K562 (cell line): Measurements from ENCODE around the gene ITM2B. TPM values are rescaled to one million over a fixed set of nuclear protein-coding genes. Genes with fewer than 3 reads are reported as not detected.

Experiments used
- FOXP1 ChIP-seq: sonication (generic); formaldehyde crosslinking; IDR thresholded peaks from 2 replicates; pipeline ENCODE4 v1.8.0; 2022; ENCODE audit warnings: mild to moderate bottlenecking, missing genetic modification reagents
- GABPA ChIP-seq: fragments of 200-800 bp; sonication (Bioruptor generic); conservative IDR thresholded peaks from 2 replicates; pipeline ENCODE4 v1.6.1; 2016; ENCODE audit warnings: low read depth, missing genetic modification characterization, missing compliant biosample characterization
- L3MBTL2 ChIP-seq: fragments of 450-650 bp; IDR thresholded peaks from 2 replicates; pipeline ENCODE4 v1.6.1; 2016; ENCODE audit warnings: mild to moderate bottlenecking, moderate library complexity
- MCM3 ChIP-seq: fragments of 450-650 bp; IDR thresholded peaks from 2 replicates; pipeline ENCODE4 v1.6.1; 2016
- MED1 ChIP-seq: sonication (generic); formaldehyde crosslinking; IDR thresholded peaks from 2 replicates; pipeline ENCODE4 v1.8.1; 2023; ENCODE audit warnings: missing genetic modification reagents, borderline replicate concordance
- NCOA1 ChIP-seq: fragments of 450-650 bp; IDR thresholded peaks from 2 replicates; pipeline ENCODE4 v1.6.1; 2016; ENCODE audit warnings: low read depth
- NFE2 ChIP-seq: IDR thresholded peaks from 2 replicates; pipeline ENCODE4 v1.6.1; 2014; ENCODE audit warnings: antibody characterized with exemption, low read depth
- NONO ChIP-seq, 2 experiments: fragments of 200-400 bp in 1 of 2; fragments of 450-650 bp in 1 of 2; formaldehyde crosslinking in 1 of 2; IDR thresholded peaks; 2 replicates each; pipeline ENCODE4 v1.6.1; 2017; ENCODE audit warnings: low read depth in 2 of 2, mild to moderate bottlenecking in 2 of 2, moderate library complexity in 2 of 2, low read length in 1 of 2
- PPARD ChIP-seq: fragments of 250-450 bp; sonication (Bioruptor Pico); IDR thresholded peaks from 2 replicates; pipeline ENCODE4 v1.8.0; 2022; ENCODE audit warnings: inconsistent platforms, mild to moderate bottlenecking, moderate library complexity
- RBBP5 ChIP-seq: fragments of 200-600 bp; sonication (generic); IDR thresholded peaks from 2 replicates; pipeline ENCODE4 v1.6.1; 2012; ENCODE audit warnings: borderline replicate concordance, mild to moderate bottlenecking, low read length, control low read depth, inconsistent platforms; ENCODE audit not compliant: insufficient read depth, poor library complexity, severe bottlenecking
- RBM39 ChIP-seq: fragments of 200-400 bp; formaldehyde crosslinking; optimal IDR thresholded peaks from 2 replicates; pipeline ENCODE3; 2018; ENCODE audit warnings: low read depth, low read length
- RNF2 ChIP-seq: sonication (generic); IDR thresholded peaks from 2 replicates; pipeline ENCODE4 v1.6.1; 2016
- TBP ChIP-seq: optimal IDR thresholded peaks from 2 replicates; pipeline ENCODE3; 2011; ENCODE audit warnings: low read depth, low read length, improper control_type of control experiment
- TEAD1 ChIP-seq, 2 experiments: fragments of 450-650 bp in 1 of 2; sonication (generic) in 1 of 2; formaldehyde crosslinking; IDR thresholded peaks; 2 replicates each; pipeline versions ENCODE4 v1.4.0 to v1.8.0; 2020 to 2022; ENCODE audit warnings: mild to moderate bottlenecking in 2 of 2, missing genetic modification reagents in 1 of 2
- TGIF2 ChIP-seq: sonication (generic); formaldehyde crosslinking; IDR thresholded peaks from 2 replicates; pipeline ENCODE4 v1.8.1; 2022; ENCODE audit warnings: mild to moderate bottlenecking, missing genetic modification reagents, moderate library complexity
- TOE1 ChIP-seq, 2 experiments: fragments of 450-650 bp in 1 of 2; sonication (generic) in 1 of 2; formaldehyde crosslinking in 1 of 2; IDR thresholded peaks; 2 replicates each; pipeline versions ENCODE4 v1.7.1 to v1.8.0; 2016 to 2022; ENCODE audit warnings: borderline replicate concordance in 2 of 2, mild to moderate bottlenecking in 2 of 2, antibody characterized with exemption in 1 of 2, inconsistent platforms in 1 of 2, low read depth in 1 of 2, missing genetic modification reagents in 1 of 2, moderate library complexity in 1 of 2
- ZNF143 ChIP-seq: sonication (generic); formaldehyde crosslinking; IDR thresholded peaks from 2 replicates; pipeline ENCODE4 v1.9.0; 2022; ENCODE audit warnings: mild to moderate bottlenecking, missing genetic modification reagents
- ZNF561 ChIP-seq: fragments of 450-650 bp; formaldehyde crosslinking; conservative IDR thresholded peaks from 2 replicates; pipeline ENCODE4 v1.4.0; 2020; ENCODE audit warnings: mild to moderate bottlenecking, moderate library complexity
- ZNF584 ChIP-seq: fragments of 200-800 bp; sonication (Bioruptor generic); IDR thresholded peaks from 2 replicates; pipeline ENCODE4 v1.6.1; 2016; ENCODE audit warnings: low read depth, mild to moderate bottlenecking, missing genetic modification characterization, missing compliant biosample characterization
- polyA plus RNA-seq, 8 experiments: library from polyadenylated mRNA; depleted of rRNA in 4 of 8; stranded (reverse) in 5 of 8; unstranded in 3 of 8; fragments of >200 nt; fragmentation: Nextera tagmentation in 2 of 8; fragmentation: Illumina TruSeq in 1 of 8; extraction: Ambion mirVana in 2 of 8; extraction: Trizol in 1 of 8; gene quantifications; 2 replicates each; pipeline versions ENCODE4 v1.2.1 to v1.2.3, GENCODE V29; 2011 to 2014; ENCODE audit warnings: inconsistent platforms in 1 of 8, missing spikeins in 1 of 8
- total RNA-seq, 7 experiments: library from RNA; depleted of rRNA in 6 of 7; stranded (reverse); fragments of >200 nt in 6 of 7; fragmentation: Illumina TruSeq in 2 of 7; extraction: Trizol in 2 of 7; gene quantifications; 2 replicates each; pipeline versions ENCODE4 v1.2.1 to v1.2.3, GENCODE V29; 2011 to 2021; ENCODE audit warnings: low replicate concordance in 1 of 7
- TF ChIP-seq, protein P1 (sequence below): fragments of 450-650 bp; formaldehyde crosslinking; IDR thresholded peaks from 2 replicates; pipeline ENCODE4 v1.4.0; 2022; ENCODE audit warnings: mild to moderate bottlenecking, moderate library complexity
- TF ChIP-seq, protein P2 (sequence below), 2 experiments: fragments of 450-650 bp; conservative IDR thresholded peaks; 2 replicates each; pipeline ENCODE4 v1.6.1; 2017; ENCODE audit warnings: mild to moderate bottlenecking in 2 of 2, moderate library complexity in 2 of 2
- TF ChIP-seq, protein P3 (sequence below): fragments of 450-650 bp; IDR thresholded peaks from 2 replicates; pipeline ENCODE4 v1.7.0; 2016; ENCODE audit warnings: borderline replicate concordance
- TF ChIP-seq, protein P4 (sequence below): sonication (generic); formaldehyde crosslinking; IDR thresholded peaks from 2 replicates; pipeline ENCODE4 v1.9.0; 2022; ENCODE audit warnings: mild to moderate bottlenecking, missing genetic modification reagents

ITM2B gene
- total and polyA plus RNA-seq, 9 of the 15 experiments (the other 6 are each of a cell fraction or from before 2014, with no cell fraction given) = 22.0 to 83.8 (median 45.0) TPM

DNA sequence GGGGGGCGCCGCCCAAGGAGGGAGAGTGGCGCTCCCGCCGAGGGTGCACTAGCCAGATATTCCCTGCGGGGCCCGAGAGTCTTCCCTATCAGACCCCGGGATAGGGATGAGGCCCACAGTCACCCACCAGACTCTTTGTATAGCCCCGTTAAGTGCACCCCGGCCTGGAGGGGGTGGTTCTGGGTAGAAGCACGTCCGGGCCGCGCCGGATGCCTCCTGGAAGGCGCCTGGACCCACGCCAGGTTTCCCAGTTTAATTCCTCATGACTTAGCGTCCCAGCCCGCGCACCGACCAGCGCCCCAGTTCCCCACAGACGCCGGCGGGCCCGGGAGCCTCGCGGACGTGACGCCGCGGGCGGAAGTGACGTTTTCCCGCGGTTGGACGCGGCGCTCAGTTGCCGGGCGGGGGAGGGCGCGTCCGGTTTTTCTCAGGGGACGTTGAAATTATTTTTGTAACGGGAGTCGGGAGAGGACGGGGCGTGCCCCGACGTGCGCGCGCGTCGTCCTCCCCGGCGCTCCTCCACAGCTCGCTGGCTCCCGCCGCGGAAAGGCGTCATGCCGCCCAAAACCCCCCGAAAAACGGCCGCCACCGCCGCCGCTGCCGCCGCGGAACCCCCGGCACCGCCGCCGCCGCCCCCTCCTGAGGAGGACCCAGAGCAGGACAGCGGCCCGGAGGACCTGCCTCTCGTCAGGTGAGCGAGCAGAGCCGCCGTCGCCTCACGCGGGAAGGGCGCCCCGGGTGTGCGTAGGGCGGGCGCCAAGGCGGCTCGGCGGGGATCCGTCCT, 70.5 kb downstream of the ITM2B start, which contains the start of gene RB1 (continued):
- TF ChIP-seq GABPA (tag) (peak; percentile 96), TGIF2 (CRISPR knock-in tag) (peak; percentile 73), ZNF584 (CRISPR knock-in tag) (no peak), MED1 (CRISPR knock-in tag) (no peak), MCM3 (no peak), NCOA1 (no peak), RBBP5 (peak; percentile 66), RNF2 (peak; percentile 53; the same call in 1 of the 2 replicates), FOXP1 (CRISPR knock-in tag) (0 out of 2 replicates have a peak, but pooled peaks have one; percentile 40), RBM39 (no peak), L3MBTL2 (peak; percentile 40), ZNF143 (CRISPR knock-in tag) (no peak), ZNF561 (CRISPR knock-in tag) (no peak), TOE1 (IDR thresholded peaks at IDR 0.05; ENCODE audit: borderline replicate concordance) (0 out of 2 replicates have a peak, but pooled peaks have one; percentile 17), TOE1 (CRISPR knock-in tag; IDR thresholded peaks at IDR 0.05; ENCODE audit: borderline replicate concordance, low read depth) (no peak), NFE2 (0 out of 2 replicates have a peak, but pooled peaks have one; percentile 5), TEAD1 (CRISPR knock-in tag; IDR thresholded peaks at IDR 0.05) (0 out of 4 replicates have a peak, but pooled peaks of 1 of the 2 experiments have one; percentile 30), TBP (peak; percentile 50), NONO (IDR thresholded peaks at IDR 0.05; ENCODE audit: low read depth in 2 of 2, low read length in 1 of 2) (peak in 1 of 2 experiments; percentile 41; a peak in 1 of 4 replicates), PPARD (CRISPR knock-in tag) (no peak)
- TF ChIP-seq, protein P1, sequence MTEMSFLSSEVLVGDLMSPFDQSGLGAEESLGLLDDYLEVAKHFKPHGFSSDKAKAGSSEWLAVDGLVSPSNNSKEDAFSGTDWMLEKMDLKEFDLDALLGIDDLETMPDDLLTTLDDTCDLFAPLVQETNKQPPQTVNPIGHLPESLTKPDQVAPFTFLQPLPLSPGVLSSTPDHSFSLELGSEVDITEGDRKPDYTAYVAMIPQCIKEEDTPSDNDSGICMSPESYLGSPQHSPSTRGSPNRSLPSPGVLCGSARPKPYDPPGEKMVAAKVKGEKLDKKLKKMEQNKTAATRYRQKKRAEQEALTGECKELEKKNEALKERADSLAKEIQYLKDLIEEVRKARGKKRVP (CRISPR knock-in tag) = no peak
- TF ChIP-seq, protein P2, sequence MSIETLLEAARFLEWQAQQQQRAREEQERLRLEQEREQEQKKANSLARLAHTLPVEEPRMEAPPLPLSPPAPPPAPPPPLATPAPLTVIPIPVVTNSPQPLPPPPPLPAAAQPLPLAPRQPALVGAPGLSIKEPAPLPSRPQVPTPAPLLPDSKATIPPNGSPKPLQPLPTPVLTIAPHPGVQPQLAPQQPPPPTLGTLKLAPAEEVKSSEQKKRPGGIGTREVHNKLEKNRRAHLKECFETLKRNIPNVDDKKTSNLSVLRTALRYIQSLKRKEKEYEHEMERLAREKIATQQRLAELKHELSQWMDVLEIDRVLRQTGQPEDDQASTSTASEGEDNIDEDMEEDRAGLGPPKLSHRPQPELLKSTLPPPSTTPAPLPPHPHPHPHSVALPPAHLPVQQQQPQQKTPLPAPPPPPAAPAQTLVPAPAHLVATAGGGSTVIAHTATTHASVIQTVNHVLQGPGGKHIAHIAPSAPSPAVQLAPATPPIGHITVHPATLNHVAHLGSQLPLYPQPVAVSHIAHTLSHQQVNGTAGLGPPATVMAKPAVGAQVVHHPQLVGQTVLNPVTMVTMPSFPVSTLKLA (conservative IDR thresholded peaks at IDR 0.05) = peak; percentile 41 to 65; a peak in 2 of 4 replicates
- TF ChIP-seq, protein P3, sequence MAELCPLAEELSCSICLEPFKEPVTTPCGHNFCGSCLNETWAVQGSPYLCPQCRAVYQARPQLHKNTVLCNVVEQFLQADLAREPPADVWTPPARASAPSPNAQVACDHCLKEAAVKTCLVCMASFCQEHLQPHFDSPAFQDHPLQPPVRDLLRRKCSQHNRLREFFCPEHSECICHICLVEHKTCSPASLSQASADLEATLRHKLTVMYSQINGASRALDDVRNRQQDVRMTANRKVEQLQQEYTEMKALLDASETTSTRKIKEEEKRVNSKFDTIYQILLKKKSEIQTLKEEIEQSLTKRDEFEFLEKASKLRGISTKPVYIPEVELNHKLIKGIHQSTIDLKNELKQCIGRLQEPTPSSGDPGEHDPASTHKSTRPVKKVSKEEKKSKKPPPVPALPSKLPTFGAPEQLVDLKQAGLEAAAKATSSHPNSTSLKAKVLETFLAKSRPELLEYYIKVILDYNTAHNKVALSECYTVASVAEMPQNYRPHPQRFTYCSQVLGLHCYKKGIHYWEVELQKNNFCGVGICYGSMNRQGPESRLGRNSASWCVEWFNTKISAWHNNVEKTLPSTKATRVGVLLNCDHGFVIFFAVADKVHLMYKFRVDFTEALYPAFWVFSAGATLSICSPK = no peak
- TF ChIP-seq, protein P4, sequence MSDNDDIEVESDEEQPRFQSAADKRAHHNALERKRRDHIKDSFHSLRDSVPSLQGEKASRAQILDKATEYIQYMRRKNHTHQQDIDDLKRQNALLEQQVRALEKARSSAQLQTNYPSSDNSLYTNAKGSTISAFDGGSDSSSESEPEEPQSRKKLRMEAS = peak; percentile 41; the same call in 1 of the 2 replicates
